Stimulated activated CD8-positive, alpha-beta memory T cell treated with anti-CD3 and anti-CD28 coated beads, Interleukin-7, amount 100 ng/mL, for 4 hours (primary cell): ENCODE measurements around the gene TMEM129.
A peak's percentile ranks its signal among the peaks of the same experiment; 100 is the strongest.
"Not testable (repeated sequence)": the region's sequence is repeated elsewhere in the genome, so short reads cannot be mapped to it uniquely, and the experiment has no call there.

ENCODE experiments used
- DNase-seq, 2 donors: peaks; one replicate each; pipeline ENCODE4 v3.0.0-alpha.2; 2020; ENCODE audit warnings: low read depth in 2 of 2

The TMEM129 gene

GRCh38 chr4:1695913-1696312 lies 25.2 kb downstream of the TMEM129 start:
- DNase-seq, result no peak

- DNase-seq, result peak; percentile 52 to 65
Observed at GRCh38 chr4:1693131-1693896, 27.8 kb downstream of the TMEM129 start.

- no peak for DNase-seq
Observed at GRCh38 chr4:1691737-1692373, 29.3 kb downstream of the TMEM129 start.

GRCh38 chr4:1690698-1691097 lies 30.4 kb downstream of the TMEM129 start:
- no peak for DNase-seq

- DNase-seq, result no peak
Observed at GRCh38 chr4:1686440-1687036, 34.6 kb downstream of the TMEM129 start.

GRCh38 chr4:1685235-1686150 lies 35.6 kb downstream of the TMEM129 start:
- no peak for DNase-seq

GRCh38 chr4:1684506-1685234 lies 36.5 kb downstream of the TMEM129 start:
- peak in 1 of 2 donors; percentile 78 for DNase-seq

- DNase-seq, result peak; percentile 2 to 92
Observed at GRCh38 chr4:1683736-1684505, 37.2 kb downstream of the TMEM129 start, which contains the start of gene FAM53A. FAM53A (minus strand) TSS chr4:1684313; CDS start chr4:1668741, 15,572 bp downstream.

- DNase-seq, result no peak
Observed at GRCh38 chr4:1683261-1683735, 37.8 kb downstream of the TMEM129 start.

- DNase-seq, result no peak
Observed at GRCh38 chr4:1682860-1683259, 38.3 kb downstream of the TMEM129 start.

GRCh38 chr4:1678244-1678643 lies 42.9 kb downstream of the TMEM129 start:
- DNase-seq, result no peak

- no peak for DNase-seq
Observed at GRCh38 chr4:1676605-1677525, 44.3 kb downstream of the TMEM129 start.

GRCh38 chr4:1675802-1676137 lies 45.4 kb downstream of the TMEM129 start:
- no peak for DNase-seq

- DNase-seq, result no peak
Observed at GRCh38 chr4:1675136-1675801, 45.9 kb downstream of the TMEM129 start.

GRCh38 chr4:1674682-1675081 lies 46.4 kb downstream of the TMEM129 start:
- DNase-seq, result no peak

GRCh38 chr4:1673671-1674070 lies 47.5 kb downstream of the TMEM129 start:
- no peak for DNase-seq

GRCh38 chr4:1671011-1671410 lies 50.1 kb downstream of the TMEM129 start:
- DNase-seq, result not testable (repeated sequence)

GRCh38 chr4:1670279-1670678 lies 50.8 kb downstream of the TMEM129 start:
- DNase-seq, result no peak

GRCh38 chr4:1669850-1670249 lies 51.3 kb downstream of the TMEM129 start:
- no peak for DNase-seq
